NOMO-1 (cell line): ENCODE measurements around the gene OLFML2A.
"Not testable (repeated sequence)": the region's sequence is repeated elsewhere in the genome, so short reads cannot be mapped to it uniquely, and the experiment has no call there.

Experiments used
- DNase-seq, 2 experiments: peaks; one replicate each; lab custom pipeline; 2025; ENCODE audit not compliant: unreplicated experiment in 2 of 2; lab: John Stamatoyannopoulos, UW

The OLFML2A gene

GRCh38 chr9:124760719-124761118, 16.2 kb upstream of the OLFML2A start:
- no peak for DNase-seq

- DNase-seq = no peak
Measured at GRCh38 chr9:124761196-124761595, 15.7 kb upstream of the OLFML2A start.

- DNase-seq = peak; percentile 60 to 85
Measured at GRCh38 chr9:124761710-124762109, 15.2 kb upstream of the OLFML2A start.

- no peak for DNase-seq
Measured at GRCh38 chr9:124762633-124763032, 14.3 kb upstream of the OLFML2A start.

GRCh38 chr9:124764774-124765438, 12.0 kb upstream of the OLFML2A start:
- DNase-seq = peak in 1 of 2 experiments; percentile 51

- DNase-seq = no peak
Measured at GRCh38 chr9:124765439-124765835, 11.5 kb upstream of the OLFML2A start.

- DNase-seq = no peak
Measured at GRCh38 chr9:124766326-124766725, 10.6 kb upstream of the OLFML2A start.

GRCh38 chr9:124766815-124767554, 9.9 kb upstream of the OLFML2A start:
- peak; percentile 29 to 61 for DNase-seq

GRCh38 chr9:124767821-124768220, 9.1 kb upstream of the OLFML2A start:
- DNase-seq = no peak

- DNase-seq = peak in 1 of 2 experiments; percentile 35
Measured at GRCh38 chr9:124768334-124768733, 8.6 kb upstream of the OLFML2A start.

GRCh38 chr9:124768750-124769548, 8.0 kb upstream of the OLFML2A start:
- DNase-seq = no peak

- peak in 1 of 2 experiments; percentile 52 for DNase-seq
Measured at GRCh38 chr9:124769549-124770358, 7.2 kb upstream of the OLFML2A start.

GRCh38 chr9:124770359-124771020, 6.4 kb upstream of the OLFML2A start:
- DNase-seq = no peak

- peak; percentile 97 for DNase-seq
Measured at GRCh38 chr9:124771021-124771866, 5.7 kb upstream of the OLFML2A start, which contains the start of gene NR6A1. NR6A1 (minus strand) TSS chr9:124771311.

GRCh38 chr9:124771867-124772679, 4.9 kb upstream of the OLFML2A start:
- DNase-seq = peak in 1 of 2 experiments; percentile 32

- not testable (repeated sequence) for DNase-seq
Measured at GRCh38 chr9:124772877-124773276, 4.1 kb upstream of the OLFML2A start.

GRCh38 chr9:124773473-124774128, 3.3 kb upstream of the OLFML2A start:
- DNase-seq = no peak
